NCI-H524 (cell line): ENCODE data around the gene LYSMD3.
"Not testable (repeated sequence)": the region's sequence is repeated elsewhere in the genome, so short reads cannot be mapped to it uniquely, and the experiment has no call there.

Experiments used
- DNase-seq, 2 experiments: peaks; one replicate each; lab custom pipeline; 2025; lab: John Stamatoyannopoulos, UW

Gene LYSMD3

DNA sequence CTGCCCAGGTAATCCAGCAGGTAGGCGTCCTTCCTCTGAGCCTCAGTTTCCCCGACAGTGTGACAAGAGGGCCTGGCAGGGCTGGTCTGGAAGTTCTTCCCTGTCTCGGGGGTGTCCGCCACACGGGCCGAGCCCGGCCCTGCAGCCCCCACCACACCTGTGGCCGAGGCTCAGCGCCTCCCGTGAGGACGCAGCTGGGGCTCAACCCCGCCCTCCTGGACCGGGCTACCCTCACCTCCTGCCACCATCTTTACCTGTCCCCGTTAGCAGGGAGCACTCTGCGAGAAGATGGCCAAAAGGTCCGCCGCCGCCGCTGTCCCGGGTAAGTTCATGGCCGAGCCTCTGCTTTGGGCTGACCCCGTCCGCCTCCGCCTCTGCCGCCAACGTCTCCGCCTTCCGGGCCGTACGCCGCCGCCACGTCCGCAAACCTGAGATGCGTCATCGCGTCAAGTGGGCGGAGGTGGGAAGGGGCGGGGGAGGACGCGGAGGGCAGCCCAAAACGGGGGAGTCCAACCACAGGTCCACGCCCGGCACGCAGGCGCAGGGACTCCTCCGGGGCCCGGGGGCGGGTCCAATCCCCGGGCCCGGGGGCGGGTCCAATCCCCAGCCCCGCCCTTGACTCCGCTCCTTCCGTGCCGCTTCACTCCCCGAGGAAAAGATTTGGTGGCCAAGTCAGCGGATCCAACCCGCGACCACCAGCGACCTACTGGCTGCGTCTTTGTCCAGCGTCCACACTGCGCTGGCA is at the start of gene LYSMD3:
Gene LYSMD3 (minus strand): TSS at position 391 of the 745 bp plus-strand sequence. CDS start 4,295 bp downstream, outside the sequence.
- peak; percentile 85 to 95 for DNase-seq

DNA sequence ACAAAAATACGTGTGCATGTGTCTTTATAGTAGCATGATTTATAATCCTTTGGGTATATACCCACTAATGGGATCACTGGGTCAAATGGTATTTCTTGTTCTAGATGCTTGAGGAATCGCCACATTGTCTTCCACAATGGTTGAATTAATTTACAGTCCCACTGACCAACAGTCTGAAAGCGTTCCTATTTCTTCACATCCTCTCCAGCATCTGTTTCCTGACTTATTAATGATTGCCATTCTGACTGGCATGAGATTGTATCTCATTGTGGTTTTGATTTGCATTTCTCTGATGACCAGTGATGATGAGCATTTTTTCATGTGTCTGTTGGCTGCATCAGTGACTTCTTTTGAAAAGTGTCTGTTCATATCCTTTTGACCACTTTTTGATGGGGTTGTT is 47.2 kb upstream of the LYSMD3 start:
- DNase-seq: not testable (repeated sequence)

DNA sequence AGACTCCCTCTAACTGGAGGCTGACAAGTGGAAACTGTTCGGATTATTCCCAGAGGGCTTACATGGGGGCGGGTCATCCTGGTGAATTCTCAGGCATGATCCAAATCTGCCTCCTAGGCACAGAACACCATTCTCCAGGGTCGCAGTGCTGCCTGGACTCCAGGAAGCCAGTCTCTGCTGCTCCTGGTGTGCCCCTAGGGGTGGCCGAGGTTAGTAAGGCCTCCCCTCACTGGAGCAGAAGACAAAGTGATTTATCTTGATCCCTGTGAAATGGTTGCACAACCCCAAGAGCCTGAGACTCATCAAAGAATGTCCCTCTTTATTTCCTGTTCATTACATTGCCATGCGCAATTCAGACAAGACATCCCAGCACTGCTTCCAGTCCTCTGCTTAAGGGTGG is 46.3 kb upstream of the LYSMD3 start:
- DNase-seq: no peak

DNA sequence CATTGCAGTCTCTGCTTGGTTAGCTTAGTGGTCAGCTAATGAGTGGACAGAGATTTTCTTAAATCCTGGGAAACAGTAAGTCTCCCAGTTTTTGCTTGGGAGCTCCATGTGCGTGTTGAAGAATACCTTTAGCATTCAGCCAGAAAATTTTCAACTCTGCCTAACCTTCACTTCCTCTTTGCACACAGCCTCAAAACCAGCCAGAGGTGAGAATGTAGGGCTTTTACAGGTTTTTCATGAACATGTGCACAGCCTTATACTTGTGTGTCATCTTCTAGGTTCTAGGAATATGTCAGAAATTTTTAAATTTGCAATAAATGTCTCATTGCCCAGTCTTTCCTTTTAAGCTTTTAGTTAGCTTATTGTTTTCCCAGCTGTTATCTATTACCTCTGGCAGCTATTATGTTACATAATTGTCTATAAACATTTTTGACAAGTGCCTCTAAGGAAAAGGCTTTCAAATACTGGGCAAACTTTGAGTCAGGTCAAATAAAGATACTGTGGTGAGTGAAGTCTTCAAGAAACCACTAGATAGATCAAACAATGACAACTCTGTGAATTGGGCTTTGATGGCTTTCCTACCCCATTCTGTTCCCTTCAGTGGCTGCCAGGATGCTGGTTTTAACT is 41.9 kb upstream of the LYSMD3 start:
- no peak for DNase-seq

DNA sequence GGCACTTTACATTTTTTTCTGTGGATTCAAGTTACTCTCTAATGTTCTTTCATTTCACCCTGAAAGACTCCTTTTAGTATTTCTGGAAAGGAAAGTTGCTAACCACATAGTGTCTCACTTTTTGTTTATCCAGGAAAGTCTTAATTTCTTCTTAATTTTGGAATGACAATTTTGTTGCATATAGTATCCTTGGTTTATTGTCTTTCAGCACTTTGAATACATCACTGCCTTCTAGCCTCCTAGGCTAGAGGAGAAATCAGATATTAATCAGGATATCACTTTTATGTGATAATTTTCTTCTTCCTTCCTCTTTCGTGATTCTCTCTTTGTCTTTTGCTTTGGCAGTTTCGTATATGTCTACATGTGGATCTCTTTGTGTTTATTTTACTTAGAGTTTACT is 40.6 kb upstream of the LYSMD3 start:
- DNase-seq: no peak

DNA sequence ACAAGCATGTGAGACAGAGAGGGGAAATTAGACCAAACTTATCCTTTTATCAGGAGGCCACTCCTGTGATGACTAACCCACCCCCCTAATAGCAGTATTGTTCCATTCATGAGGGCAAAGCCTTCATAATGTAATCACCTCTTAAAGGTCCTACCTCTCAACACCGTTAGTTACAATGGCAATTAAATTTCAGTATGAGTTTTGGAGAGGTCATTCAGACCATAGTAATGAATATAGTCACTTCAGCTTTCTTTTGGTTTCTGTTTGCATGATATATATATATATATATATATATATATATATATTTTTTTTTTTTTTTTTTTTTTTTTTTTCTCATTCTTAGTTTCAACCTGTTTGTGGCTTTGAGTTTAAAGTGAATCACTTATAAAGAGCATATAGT is 39.7 kb upstream of the LYSMD3 start:
- DNase-seq: no peak

DNA sequence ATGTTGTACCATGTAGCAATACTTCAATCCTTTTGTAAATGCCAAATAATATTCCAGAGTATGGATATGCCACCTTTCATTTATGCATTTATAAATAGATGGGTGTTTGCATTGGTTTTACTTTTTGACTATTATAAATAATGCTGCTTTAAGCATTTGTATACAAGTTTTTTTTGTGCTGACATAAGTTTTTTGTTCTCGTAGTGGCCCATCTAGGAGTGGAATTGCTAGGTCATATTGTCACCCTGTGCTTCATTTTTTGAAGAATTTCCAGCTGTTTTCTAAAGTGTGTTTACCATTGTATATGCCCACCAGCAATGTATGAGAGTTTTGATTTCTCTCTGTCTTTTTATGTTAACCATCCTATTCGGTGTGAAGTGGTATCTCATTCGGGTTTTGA is 36.1 kb upstream of the LYSMD3 start:
- no peak for DNase-seq

DNA sequence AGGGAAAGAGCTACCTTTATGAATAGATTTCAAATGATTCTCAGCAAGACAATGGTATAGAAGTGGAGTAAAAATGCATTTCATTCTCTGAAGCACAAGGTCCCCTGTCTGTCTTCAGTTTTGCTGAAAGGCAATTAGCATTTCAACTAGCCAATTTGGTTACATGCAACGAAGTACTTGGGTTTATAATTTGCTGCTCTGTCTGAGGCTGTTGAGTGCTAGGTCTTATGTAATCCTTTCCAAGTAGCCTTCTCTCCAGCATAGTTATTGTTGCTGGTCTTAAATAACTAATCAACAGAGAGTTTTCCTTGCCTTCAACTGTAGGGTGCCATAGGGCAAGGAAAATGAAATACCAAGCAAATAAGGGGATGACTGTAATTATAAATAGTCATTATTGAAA is 33.7 kb upstream of the LYSMD3 start:
- peak; percentile 86 to 87 for DNase-seq

DNA sequence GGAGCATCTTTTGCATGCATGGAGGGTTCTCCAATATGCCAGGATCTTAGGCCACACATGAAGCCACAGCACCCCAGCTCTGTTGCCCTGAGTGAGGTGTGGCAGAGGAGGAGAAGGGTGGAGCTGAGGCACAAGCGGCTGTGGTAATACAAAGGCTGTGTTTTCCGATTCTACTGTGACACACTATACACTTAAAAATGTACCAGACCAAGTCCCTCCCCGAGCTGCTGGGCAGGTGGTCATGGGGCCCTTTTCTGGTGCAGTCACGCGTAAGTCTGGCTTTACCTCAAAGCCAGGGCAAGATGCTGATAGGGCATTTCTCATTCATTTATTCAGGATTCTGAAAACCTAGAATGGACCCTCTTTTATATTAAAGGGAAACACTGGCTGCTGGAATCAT is 33.0 kb upstream of the LYSMD3 start:
- peak; percentile 24 to 89 for DNase-seq

DNA sequence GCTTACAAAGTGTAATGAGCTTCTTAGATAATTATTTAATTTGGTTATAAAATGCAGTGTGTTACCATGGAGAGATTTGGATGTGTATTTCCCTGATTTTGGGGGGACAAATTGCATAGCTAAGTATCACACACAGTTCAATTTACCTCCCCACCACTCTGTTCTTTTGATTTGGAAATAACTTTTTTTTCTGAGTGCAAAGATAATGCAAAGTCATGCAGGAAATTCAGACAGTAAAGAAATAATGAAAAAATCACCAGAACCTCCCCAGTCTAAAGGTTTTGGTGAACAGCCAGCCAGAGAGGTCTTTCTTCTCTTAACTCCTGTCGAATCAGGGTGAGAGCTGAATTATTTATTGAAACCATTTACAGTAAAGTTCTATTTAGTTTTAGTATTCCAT is 32.4 kb upstream of the LYSMD3 start:
- DNase-seq: no peak

DNA sequence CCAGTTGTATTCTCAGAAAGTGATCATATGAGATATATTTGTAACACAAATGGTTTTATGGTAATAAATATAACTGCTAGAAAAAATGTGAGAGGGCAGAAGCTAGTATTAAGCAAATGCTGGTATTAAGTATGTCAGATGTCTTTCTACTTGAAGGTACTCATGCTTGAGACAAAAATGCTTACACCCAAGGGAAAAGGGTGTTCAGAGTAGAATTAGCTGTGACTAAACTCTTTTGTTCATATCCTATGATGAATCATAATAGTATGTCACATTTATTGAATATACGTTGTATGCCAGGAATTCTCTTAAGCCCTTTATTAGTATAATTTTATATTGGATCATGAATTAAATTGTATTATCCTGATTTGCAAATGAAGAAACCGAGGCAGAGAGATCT is 31.4 kb upstream of the LYSMD3 start:
- DNase-seq: peak in 1 of 2 experiments; percentile 44

DNA sequence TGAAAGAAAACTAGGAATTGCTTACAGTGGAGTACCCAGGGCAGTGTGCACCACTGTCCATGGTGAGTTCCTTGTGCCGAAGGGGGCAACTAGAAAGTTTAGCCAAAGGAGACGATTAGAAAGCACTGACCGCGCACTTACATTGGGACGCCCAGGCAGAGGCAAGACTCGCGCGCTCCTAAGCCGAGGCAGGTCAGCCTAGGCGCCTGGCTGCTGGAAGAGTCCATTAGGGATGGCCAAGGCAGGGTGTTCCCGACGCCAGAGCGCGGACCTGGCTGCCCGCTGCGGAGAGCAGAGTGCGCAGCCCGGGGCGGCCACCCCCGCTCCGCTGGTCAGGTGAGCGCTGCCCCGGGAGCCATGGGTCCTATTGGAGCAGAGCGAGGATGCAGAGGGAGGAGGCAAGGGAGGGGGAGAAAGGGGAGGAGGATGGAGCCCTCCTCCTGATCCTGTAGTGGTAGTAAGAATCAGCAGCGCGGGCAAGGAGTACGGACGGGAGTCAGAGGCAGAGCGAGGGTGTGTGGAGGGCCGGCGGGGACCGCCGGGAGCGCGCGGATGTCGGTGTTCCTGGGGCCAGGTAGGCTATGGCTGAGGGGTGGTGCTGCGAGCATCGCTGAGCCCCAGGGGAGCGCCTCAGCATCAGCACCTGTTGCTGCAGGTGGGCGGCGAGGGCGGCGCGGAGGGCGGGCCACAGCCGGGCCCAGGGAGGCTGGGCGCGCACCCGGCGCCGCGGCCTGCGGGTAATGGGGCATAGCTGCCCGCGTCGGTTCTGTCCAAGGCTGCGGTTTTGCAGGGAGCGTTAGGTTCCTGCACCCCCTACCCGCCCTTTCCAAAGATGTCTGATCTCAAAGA is 29.2 kb upstream of the LYSMD3 start, which contains the start of gene ADGRV1:
Gene ADGRV1 (plus strand): TSS at position 454 of the 849 bp plus-strand sequence. CDS start 99 bp downstream, at position 553.
- peak; percentile 95 to 98 for DNase-seq

DNA sequence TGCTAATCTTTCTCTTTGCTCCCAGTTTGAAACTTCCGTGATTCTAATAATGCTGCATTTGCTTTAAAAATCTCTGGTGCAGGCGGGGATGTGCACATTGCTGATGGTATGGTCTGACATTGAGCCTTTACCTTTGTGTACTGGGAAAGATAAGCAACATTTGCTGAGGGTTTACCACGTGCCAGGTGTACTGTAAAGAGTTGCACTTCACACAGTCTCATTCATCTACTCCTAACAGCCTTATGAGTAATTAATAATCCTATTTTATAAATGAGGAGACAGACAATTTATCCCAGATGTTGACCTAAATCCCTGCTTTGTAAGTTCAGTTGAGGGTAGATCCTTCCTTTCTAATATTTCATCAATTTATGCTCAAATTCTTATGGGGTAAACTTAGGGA is 28.5 kb upstream of the LYSMD3 start:
- DNase-seq: peak in 1 of 2 experiments; percentile 47

DNA sequence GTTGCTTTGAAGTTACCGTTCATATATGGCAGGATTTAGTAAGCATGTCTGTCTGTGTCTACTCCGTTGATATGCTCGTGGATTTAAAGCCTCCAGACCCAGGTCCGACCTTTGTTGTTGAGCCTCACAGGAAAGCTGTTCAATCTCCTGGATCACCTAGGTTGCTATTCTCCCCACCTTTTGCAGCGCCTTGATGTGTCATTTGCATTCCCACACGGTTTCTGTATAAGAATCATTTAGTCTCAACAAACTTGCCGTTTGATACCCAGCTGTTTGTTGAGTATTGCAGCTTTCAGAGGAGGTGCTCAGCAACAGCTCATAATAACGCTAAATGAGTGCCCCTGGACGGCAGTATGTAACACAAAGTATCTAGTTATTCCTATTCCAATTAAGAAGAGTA is 28.0 kb upstream of the LYSMD3 start:
- peak in 1 of 2 experiments; percentile 2 for DNase-seq

DNA sequence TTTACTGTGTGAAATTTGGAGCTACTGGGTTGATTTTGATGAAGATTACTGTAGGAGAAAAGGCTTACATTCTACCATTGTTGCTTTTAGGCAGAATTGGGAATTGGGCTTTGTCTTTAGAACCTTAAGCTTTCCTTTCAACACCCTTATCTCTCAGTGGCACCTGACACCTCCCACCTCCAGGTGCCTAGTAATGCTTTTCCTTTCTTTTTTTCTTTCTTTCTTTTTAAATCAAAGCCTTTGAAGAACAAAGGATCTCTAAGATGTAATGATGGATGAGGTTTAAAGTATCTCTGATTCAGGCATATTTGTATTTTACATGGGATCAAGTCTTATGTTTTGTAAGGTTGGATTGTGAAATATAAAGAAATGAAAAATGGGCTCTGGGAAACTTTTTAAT is 26.3 kb upstream of the LYSMD3 start:
- no peak for DNase-seq

DNA sequence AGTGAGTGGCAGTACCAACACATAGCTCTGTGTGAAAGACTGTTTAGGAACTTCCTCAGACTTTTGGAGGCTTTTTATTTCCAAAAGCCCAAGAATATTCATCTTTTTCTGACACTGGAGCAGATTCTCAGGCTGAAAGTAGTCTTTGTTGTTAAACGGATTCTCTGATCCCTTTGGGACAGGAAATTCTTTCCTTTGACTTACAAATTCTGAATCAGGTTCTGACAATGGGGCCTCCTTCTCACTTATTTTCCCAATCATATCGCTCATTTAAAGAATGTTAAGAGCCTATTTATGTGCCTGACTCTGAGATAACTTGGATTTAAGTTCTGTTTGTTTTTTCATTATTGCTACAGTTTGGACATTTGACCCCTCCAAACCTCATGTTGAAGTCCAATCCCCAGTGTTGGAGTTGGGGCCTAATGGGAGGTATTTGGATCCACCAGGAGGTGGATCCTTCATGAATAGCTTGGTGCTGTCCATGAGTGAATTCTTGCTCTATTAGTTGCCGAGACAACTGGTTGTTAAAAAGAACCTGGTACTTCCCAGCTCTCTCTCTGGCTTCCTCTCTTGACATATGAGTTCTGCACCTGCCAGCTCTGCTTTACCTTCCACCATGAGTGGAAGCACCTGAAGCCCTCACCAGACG is 25.1 kb upstream of the LYSMD3 start:
- DNase-seq: no peak

DNA sequence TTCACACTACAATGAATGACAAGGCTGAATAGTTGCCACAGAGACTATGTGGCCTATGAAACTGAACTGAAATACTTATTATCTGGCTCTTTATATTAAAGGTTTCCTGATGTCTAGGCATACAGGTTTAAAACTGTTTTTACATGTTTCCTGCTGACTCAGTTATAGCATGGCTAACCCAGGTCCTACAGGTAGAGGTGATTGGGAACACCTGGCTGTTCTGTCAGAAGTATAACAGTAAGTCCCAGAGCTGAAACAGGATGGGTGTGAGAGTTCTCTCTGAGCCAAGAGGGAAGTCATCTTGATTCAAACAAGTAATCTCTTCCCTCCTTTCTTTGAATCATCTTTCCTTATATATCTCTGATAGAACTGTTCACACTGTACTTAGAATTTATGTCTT is 24.3 kb upstream of the LYSMD3 start:
- no peak for DNase-seq

DNA sequence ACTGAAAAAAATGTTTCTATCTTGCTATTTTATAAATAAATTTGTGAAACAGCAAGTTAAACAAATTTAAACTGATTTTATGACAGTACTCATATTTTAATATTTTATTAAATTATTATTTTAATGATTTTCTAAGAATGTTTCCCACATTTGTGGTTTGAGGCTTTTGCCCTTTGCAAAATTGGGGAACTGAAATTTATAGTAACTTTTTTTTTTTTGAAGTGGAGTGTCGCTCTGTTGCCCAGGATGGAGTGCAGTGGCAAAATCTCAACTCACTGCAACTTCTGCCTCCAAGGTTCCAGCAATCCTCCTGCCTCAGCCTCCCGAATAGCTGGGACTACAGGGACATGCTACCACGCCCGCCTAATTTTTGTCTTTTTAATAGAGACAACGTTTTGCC is 22.0 kb upstream of the LYSMD3 start:
- no peak for DNase-seq

DNA sequence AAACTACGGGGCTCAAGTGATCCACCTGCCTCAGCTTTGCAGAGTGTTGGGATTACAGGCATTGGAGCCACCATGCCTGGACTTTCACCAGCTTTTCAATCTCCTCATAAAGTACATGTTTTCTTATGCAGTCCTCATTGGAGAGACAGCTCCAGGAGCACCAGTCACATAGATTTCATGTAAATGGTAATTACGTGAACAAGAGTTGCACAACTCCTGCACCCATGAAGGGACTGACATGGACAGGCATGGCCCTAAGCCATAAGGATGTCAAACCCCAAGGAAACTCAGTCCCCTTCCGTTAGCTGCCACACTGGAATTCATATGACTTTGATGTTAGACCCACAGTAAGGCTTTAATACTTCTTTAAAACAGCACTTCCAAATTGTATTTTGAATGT is 21.6 kb upstream of the LYSMD3 start:
- DNase-seq: no peak

DNA sequence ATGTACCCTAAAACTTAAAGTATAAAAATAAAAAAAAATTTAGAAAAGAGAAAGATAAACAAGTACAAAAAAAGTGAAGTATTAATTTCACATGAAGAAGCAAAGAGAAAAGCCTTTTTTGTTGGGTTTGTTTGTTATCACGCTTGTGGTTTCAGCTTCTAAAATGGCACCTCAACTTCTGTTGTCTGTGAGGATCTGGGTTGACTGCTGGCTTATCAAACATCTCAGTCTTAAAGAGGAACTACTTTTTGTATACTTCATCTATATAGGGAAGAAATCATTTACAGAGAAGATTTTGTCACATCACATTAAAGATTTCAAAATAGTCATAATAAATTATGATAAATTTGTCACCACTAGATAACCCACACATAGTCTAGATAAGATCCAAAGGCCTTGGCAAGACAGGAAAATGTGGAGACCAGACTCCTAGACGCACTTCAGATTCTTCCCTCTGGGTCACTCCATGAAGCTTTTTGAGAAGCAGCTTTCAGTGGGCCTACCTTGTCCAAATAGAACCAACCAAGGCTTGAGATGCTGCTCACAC is 20.4 kb upstream of the LYSMD3 start:
- no peak for DNase-seq

DNA sequence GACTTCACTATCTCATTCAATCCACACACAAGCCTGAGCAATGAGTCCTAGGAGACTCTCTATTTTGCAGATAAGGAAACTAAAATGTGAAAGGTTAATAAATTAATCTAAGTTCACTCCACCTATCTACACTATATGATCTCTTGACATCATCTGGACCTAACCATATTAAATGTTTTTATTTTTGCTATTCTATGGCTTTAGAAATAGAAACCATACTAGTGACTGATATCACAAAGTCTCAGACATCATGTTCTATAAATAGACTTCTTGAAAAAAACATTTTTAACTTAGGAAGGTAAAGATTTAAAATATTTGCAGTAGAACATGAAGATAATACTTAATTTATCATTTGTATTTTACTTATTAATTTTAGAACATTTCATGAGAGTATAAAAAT is 19.8 kb upstream of the LYSMD3 start:
- no peak for DNase-seq

DNA sequence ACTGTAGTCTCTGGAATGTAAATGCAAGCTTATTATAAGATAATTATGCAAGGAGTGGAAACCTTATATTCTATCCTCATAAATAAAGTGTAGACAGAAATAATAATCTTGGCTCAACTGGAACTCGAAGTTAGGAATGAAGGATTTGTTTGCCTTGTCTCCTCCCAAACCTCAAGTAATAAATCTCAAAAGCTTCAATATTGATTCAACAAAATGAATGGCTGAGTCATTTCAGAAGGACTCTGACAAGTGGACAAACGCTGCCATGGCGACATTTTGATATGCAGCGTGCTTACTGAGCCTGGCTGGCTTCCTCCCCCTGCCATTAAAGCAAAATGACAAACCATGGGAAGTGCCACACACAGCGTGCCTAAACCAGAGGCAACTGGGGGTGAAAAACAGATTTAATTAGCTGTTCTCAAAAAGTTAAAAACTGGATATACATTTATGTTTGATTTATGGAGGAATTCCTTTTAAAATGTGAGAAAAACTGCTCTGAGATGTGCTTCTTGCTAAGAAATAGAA is 18.7 kb upstream of the LYSMD3 start:
- peak in 1 of 2 experiments; percentile 16 for DNase-seq
